Gastrocnemius medialis (tissue), 4 donors: ENCODE measurements around the gene TFPI.

Source experiments
- CTCF ChIP-seq, 5 experiments: fragments of 450-650 bp in 3 of 5; fragments of 200-600 bp in 2 of 5; sonication (generic) in 2 of 5; IDR thresholded peaks in 4 of 5; conservative IDR thresholded peaks in 1 of 5; 1 replicate in 4 of 5; 2 replicates in 1 of 5; pipeline ENCODE4 v1.5.1; 2016 to 2019; ENCODE audit warnings: antibody characterized with exemption in 5 of 5, mild to moderate bottlenecking in 3 of 5, moderate library complexity in 3 of 5
- POLR2A ChIP-seq, 2 donors: fragments of 450-650 bp; IDR thresholded peaks; one replicate each; pipeline ENCODE4 v1.6.1; 2017; ENCODE audit warnings: antibody characterized with exemption in 2 of 2, mild to moderate bottlenecking in 2 of 2, moderate library complexity in 2 of 2

- TF ChIP-seq CTCF (IDR thresholded peaks at IDR 0.05 in 4 of 5, conservative IDR thresholded peaks at IDR 0.05 in 1 of 5) (peak; percentile 30 to 70 (median 47)), POLR2A (IDR thresholded peaks at IDR 0.05) (no peak)
These were observed 26.4 kb upstream of the TFPI start for GRCh38 chr2:187580462-187581124.
